MM.1S (cell line): ENCODE measurements around the gene SYPL1.

ENCODE experiments used
- EZH2phosphoT487 ChIP-seq: fragments of 300-600 bp; sonication (generic); IDR thresholded peaks from 2 replicates; pipeline ENCODE4 v1.6.1; 2018; ENCODE audit warnings: antibody characterized with exemption, low read length
- TF ChIP-seq, protein P1 (sequence below): fragments of 300-600 bp; sonication (generic); IDR thresholded peaks from 2 replicates; pipeline ENCODE4 v1.5.1; 2016; ENCODE audit warnings: antibody characterized with exemption, low read length, mixed read lengths

DNA sequence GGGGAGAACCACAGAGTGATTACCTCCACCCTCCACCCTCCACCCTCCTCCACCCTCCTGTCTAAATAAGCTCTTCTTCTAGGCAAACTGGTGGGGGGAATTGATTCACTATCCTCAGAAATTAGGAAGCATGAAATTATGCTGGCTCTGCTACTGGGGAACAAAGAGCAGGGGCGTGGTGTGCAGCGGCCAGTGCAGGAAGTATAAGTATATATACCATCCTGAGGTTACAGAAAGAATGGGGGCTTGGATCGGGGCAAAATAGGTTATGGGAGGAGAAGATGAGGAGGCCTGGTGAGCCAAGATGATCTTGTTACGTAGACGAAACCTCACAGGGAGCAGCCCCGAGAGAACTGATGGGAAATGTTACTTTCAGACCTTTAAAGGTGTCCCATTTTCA, 49.1 kb downstream of the SYPL1 start:
- TF ChIP-seq, protein P1, sequence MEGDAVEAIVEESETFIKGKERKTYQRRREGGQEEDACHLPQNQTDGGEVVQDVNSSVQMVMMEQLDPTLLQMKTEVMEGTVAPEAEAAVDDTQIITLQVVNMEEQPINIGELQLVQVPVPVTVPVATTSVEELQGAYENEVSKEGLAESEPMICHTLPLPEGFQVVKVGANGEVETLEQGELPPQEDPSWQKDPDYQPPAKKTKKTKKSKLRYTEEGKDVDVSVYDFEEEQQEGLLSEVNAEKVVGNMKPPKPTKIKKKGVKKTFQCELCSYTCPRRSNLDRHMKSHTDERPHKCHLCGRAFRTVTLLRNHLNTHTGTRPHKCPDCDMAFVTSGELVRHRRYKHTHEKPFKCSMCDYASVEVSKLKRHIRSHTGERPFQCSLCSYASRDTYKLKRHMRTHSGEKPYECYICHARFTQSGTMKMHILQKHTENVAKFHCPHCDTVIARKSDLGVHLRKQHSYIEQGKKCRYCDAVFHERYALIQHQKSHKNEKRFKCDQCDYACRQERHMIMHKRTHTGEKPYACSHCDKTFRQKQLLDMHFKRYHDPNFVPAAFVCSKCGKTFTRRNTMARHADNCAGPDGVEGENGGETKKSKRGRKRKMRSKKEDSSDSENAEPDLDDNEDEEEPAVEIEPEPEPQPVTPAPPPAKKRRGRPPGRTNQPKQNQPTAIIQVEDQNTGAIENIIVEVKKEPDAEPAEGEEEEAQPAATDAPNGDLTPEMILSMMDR = no peak
- no peak for TF ChIP-seq EZH2phosphoT487
